ENCODE data around the gene ZFP90.

DNA sequence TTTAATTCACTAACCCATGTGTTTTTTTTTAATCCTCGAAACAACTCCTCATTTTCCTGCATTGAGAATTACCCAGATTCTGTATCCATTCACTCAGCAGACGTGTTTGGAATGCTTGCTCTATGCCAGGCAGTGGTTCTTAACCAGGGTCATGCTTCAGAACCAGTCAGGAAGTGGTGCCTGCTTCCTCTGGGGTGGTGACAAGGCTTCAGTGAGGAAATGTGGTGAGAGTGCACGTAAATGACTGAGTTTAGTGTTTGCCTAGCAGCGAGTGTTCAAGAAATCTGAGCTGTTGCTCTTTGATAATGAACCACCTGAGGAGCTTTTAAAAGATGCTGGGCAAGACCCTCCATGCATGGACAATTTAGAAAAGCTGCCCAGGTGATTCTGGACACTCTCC, 9.9 kb downstream of the ZFP90 start:
- TF ChIP-seq, protein P1, sequence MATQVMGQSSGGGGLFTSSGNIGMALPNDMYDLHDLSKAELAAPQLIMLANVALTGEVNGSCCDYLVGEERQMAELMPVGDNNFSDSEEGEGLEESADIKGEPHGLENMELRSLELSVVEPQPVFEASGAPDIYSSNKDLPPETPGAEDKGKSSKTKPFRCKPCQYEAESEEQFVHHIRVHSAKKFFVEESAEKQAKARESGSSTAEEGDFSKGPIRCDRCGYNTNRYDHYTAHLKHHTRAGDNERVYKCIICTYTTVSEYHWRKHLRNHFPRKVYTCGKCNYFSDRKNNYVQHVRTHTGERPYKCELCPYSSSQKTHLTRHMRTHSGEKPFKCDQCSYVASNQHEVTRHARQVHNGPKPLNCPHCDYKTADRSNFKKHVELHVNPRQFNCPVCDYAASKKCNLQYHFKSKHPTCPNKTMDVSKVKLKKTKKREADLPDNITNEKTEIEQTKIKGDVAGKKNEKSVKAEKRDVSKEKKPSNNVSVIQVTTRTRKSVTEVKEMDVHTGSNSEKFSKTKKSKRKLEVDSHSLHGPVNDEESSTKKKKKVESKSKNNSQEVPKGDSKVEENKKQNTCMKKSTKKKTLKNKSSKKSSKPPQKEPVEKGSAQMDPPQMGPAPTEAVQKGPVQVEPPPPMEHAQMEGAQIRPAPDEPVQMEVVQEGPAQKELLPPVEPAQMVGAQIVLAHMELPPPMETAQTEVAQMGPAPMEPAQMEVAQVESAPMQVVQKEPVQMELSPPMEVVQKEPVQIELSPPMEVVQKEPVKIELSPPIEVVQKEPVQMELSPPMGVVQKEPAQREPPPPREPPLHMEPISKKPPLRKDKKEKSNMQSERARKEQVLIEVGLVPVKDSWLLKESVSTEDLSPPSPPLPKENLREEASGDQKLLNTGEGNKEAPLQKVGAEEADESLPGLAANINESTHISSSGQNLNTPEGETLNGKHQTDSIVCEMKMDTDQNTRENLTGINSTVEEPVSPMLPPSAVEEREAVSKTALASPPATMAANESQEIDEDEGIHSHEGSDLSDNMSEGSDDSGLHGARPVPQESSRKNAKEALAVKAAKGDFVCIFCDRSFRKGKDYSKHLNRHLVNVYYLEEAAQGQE (IDR thresholded peaks at IDR 0.05): no peak
- TF ChIP-seq, protein P2, sequence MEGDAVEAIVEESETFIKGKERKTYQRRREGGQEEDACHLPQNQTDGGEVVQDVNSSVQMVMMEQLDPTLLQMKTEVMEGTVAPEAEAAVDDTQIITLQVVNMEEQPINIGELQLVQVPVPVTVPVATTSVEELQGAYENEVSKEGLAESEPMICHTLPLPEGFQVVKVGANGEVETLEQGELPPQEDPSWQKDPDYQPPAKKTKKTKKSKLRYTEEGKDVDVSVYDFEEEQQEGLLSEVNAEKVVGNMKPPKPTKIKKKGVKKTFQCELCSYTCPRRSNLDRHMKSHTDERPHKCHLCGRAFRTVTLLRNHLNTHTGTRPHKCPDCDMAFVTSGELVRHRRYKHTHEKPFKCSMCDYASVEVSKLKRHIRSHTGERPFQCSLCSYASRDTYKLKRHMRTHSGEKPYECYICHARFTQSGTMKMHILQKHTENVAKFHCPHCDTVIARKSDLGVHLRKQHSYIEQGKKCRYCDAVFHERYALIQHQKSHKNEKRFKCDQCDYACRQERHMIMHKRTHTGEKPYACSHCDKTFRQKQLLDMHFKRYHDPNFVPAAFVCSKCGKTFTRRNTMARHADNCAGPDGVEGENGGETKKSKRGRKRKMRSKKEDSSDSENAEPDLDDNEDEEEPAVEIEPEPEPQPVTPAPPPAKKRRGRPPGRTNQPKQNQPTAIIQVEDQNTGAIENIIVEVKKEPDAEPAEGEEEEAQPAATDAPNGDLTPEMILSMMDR (IDR thresholded peaks at IDR 0.05; ENCODE audit: low read depth, low read length, missing input control): no peak
- TF ChIP-seq, protein P3, sequence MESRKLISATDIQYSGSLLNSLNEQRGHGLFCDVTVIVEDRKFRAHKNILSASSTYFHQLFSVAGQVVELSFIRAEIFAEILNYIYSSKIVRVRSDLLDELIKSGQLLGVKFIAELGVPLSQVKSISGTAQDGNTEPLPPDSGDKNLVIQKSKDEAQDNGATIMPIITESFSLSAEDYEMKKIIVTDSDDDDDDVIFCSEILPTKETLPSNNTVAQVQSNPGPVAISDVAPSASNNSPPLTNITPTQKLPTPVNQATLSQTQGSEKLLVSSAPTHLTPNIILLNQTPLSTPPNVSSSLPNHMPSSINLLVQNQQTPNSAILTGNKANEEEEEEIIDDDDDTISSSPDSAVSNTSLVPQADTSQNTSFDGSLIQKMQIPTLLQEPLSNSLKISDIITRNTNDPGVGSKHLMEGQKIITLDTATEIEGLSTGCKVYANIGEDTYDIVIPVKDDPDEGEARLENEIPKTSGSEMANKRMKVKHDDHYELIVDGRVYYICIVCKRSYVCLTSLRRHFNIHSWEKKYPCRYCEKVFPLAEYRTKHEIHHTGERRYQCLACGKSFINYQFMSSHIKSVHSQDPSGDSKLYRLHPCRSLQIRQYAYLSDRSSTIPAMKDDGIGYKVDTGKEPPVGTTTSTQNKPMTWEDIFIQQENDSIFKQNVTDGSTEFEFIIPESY (IDR thresholded peaks at IDR 0.05): no peak
- TF ChIP-seq RAD21 (IDR thresholded peaks at IDR 0.05) (no peak), EGR1 (IDR thresholded peaks at IDR 0.05; ENCODE audit: low read depth in 2 of 2) (no peak), JUND (IDR thresholded peaks at IDR 0.05) (no peak), FOXA1 (IDR thresholded peaks at IDR 0.05) (no peak), YY1 (IDR thresholded peaks at IDR 0.05) (no peak), RXRA (IDR thresholded peaks at IDR 0.05) (no peak), SP1 (IDR thresholded peaks at IDR 0.05) (no peak)
- TF ChIP-seq, protein P4, sequence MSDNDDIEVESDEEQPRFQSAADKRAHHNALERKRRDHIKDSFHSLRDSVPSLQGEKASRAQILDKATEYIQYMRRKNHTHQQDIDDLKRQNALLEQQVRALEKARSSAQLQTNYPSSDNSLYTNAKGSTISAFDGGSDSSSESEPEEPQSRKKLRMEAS (IDR thresholded peaks at IDR 0.05): no peak
- TF ChIP-seq, protein P5, sequence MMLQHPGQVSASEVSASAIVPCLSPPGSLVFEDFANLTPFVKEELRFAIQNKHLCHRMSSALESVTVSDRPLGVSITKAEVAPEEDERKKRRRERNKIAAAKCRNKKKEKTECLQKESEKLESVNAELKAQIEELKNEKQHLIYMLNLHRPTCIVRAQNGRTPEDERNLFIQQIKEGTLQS (IDR thresholded peaks at IDR 0.05): no peak
